Epithelial cell of esophagus (primary cell): ENCODE data around the gene NUDT13.
"Not testable (repeated sequence)": the region's sequence is repeated elsewhere in the genome, so short reads cannot be mapped to it uniquely, and the experiment has no call there.

Source experiments
- DNase-seq: peaks from one replicate; pipeline ENCODE4 v3.0.0; 2010; ENCODE audit warnings: low read depth
- H3K4me3 ChIP-seq: 2 replicates; pipeline ENCODE4 v1.5.1; 2011; ENCODE audit warnings: mild to moderate bottlenecking, low read length, control low read depth
- CTCF ChIP-seq: IDR thresholded peaks from 2 replicates; pipeline ENCODE4 v1.5.1; 2011; ENCODE audit warnings: low read depth, mild to moderate bottlenecking, low read length, control low read depth, inconsistent platforms; ENCODE audit not compliant: insufficient read depth; ENCODE audit errors: missing control alignments

The NUDT13 gene

GRCh38 chr10:73141603-73142002 is 31.3 kb downstream of the NUDT13 start:
- no peak for DNase-seq
- no peak overlapping the region for H3K4me3 ChIP-seq
- TF ChIP-seq CTCF, result no peak

GRCh38 chr10:73150633-73151413 is 40.6 kb downstream of the NUDT13 start:
- DNase-seq, H3K4me3 ChIP-seq: not testable (repeated sequence)

DNA sequence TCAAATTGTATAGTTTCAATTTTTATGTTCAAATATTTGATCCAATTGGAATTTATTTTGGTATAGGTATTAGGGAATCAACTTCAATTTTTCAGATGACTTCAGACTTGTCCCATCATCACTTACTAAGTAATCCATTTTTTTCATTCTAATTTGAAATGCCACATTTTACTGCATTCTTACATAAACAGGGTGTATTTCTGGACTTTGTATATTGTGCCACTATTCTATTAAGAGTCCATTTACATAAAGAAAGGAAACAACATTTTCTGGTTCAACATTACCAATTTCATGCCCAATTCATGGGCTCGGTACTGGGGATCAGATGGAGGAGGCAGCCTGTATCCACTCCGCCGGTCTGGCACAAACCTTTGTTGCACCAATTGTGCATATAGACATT is 41.8 kb downstream of the NUDT13 start:
- DNase-seq, result no peak
- TF ChIP-seq CTCF, result no peak
- H3K4me3 ChIP-seq, result no peak overlapping the region

DNA sequence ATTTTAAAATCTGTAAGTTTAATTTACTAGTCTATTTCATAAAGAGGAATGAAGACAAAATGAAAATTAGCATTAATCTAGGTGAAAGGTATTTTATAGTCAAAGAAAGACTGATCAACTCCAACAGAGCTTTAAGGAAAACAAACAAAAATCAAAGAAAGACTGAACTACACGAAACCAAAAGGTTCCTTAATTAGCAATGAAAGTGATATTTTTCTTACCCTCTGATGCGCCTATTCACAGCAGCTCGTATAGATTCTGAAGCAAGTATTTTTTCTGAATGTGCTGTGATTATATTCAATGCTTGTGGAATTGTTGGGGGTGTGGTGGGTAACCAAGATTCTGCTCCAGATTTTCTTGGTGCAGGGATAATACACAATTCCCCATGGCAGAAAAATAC is 45.8 kb downstream of the NUDT13 start:
- DNase-seq, result no peak
- no peak overlapping the region for H3K4me3 ChIP-seq
- no peak for TF ChIP-seq CTCF

GRCh38 chr10:73159038-73159648 is 48.9 kb downstream of the NUDT13 start:
- peak; percentile 50 for DNase-seq
- TF ChIP-seq CTCF, result peak; percentile 76
- no peak overlapping the region for H3K4me3 ChIP-seq

GRCh38 chr10:73161079-73161478 is 50.8 kb downstream of the NUDT13 start:
- H3K4me3 ChIP-seq, result no peak overlapping the region
- DNase-seq, result no peak
- TF ChIP-seq CTCF, result no peak

DNA sequence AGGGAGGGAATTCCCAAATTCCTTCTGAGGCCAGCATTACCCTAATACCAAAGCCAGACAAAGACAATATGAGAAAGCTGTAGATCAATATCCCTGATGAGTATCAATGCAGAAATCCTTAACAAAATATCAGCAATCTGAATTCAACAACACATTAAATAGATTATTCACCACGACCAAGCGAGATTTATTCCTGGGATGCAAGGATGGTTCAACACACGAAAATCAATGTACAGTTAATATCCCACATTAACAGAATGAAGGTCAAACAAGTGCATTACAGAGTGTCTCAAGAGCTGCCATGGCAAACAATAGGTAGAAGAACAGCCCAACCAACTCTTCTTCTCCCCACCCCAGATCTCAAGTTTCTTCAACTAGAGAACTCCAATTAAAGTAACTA is 51.4 kb downstream of the NUDT13 start:
- no peak for DNase-seq
- H3K4me3 ChIP-seq, result no peak overlapping the region
- no peak for TF ChIP-seq CTCF
